GM21529 (cell line): ENCODE data around the gene TRAF3IP3.
"Not testable (repeated sequence)": the region's sequence is repeated elsewhere in the genome, so short reads cannot be mapped to it uniquely, and the experiment has no call there.

ENCODE experiments used
- ATAC-seq: cut with Tn5 transposase; IDR thresholded peaks from one replicate; pipeline ENCODE4 v1.9.1; 2021; ENCODE audit not compliant: unreplicated experiment

TRAF3IP3 gene

GRCh38 chr1:209767706-209768105 is 11.9 kb downstream of the TRAF3IP3 start:
- no peak for ATAC-seq

- ATAC-seq, result peak; percentile 85
Observed at GRCh38 chr1:209768354-209768774, 12.5 kb downstream of the TRAF3IP3 start.

GRCh38 chr1:209769171-209769904 is 13.5 kb downstream of the TRAF3IP3 start:
- ATAC-seq, result peak; percentile 75

- no peak for ATAC-seq
Observed at GRCh38 chr1:209769971-209770370, 14.1 kb downstream of the TRAF3IP3 start.

- no peak for ATAC-seq
Observed at GRCh38 chr1:209770636-209771415, 15.0 kb downstream of the TRAF3IP3 start.

- no peak for ATAC-seq
Observed at GRCh38 chr1:209772126-209772525, 16.3 kb downstream of the TRAF3IP3 start.

GRCh38 chr1:209774592-209774991 is 18.7 kb downstream of the TRAF3IP3 start:
- ATAC-seq, result peak; percentile 72

- ATAC-seq, result peak; percentile 43
Observed at GRCh38 chr1:209775678-209776077, 19.8 kb downstream of the TRAF3IP3 start.

GRCh38 chr1:209777587-209777986 is 21.7 kb downstream of the TRAF3IP3 start:
- ATAC-seq, result no peak

- no peak for ATAC-seq
Observed at GRCh38 chr1:209778102-209778501, 22.2 kb downstream of the TRAF3IP3 start.

GRCh38 chr1:209780268-209780667 is 24.4 kb downstream of the TRAF3IP3 start:
- no peak for ATAC-seq

GRCh38 chr1:209783386-209783785 is 27.5 kb downstream of the TRAF3IP3 start:
- no peak for ATAC-seq

- ATAC-seq, result peak; percentile 99
Observed at GRCh38 chr1:209784265-209785169, 28.7 kb downstream of the TRAF3IP3 start, which contains the start of gene C1orf74. TSS of gene C1orf74 (minus strand) at chr1:209784559. CDS start at chr1:209783634, 925 bp downstream.

GRCh38 chr1:209785592-209785991 is 29.7 kb downstream of the TRAF3IP3 start:
- no peak for ATAC-seq

- no peak for ATAC-seq
Observed at GRCh38 chr1:209786146-209786545, 30.3 kb downstream of the TRAF3IP3 start.

- ATAC-seq, result no peak
Observed at GRCh38 chr1:209787551-209787950, 31.7 kb downstream of the TRAF3IP3 start.

GRCh38 chr1:209789245-209789644 is 33.4 kb downstream of the TRAF3IP3 start:
- ATAC-seq, result no peak

- ATAC-seq, result no peak
Observed at GRCh38 chr1:209790286-209791193, 34.7 kb downstream of the TRAF3IP3 start.

GRCh38 chr1:209791920-209792319 is 36.1 kb downstream of the TRAF3IP3 start:
- no peak for ATAC-seq

GRCh38 chr1:209793711-209794110 is 37.9 kb downstream of the TRAF3IP3 start:
- not testable (repeated sequence) for ATAC-seq
